GM19397 (cell line): Measurements from ENCODE around the gene NDUFC1.
"Not testable (repeated sequence)": the region's sequence is repeated elsewhere in the genome, so short reads cannot be mapped to it uniquely, and the experiment has no call there.

Experiments
- ATAC-seq: cut with Tn5 transposase; IDR thresholded peaks from one replicate; pipeline ENCODE4 v1.9.1; 2021; ENCODE audit warnings: mild to moderate bottlenecking, moderate library complexity; ENCODE audit not compliant: unreplicated experiment

NDUFC1 gene

GRCh38 chr4:139301821-139302611 is at the start of gene NDUFC1:
Gene NDUFC1, minus strand, starts transcription at chr4:139302477. Its CDS starts 6,679 bp downstream, at chr4:139295798.
- peak; percentile 36 for ATAC-seq

GRCh38 chr4:139337612-139338011 is 35.3 kb upstream of the NDUFC1 start:
- no peak for ATAC-seq

- ATAC-seq = no peak
Measured at GRCh38 chr4:139333046-139333445, 30.8 kb upstream of the NDUFC1 start.

GRCh38 chr4:139331185-139331584 is 28.9 kb upstream of the NDUFC1 start:
- ATAC-seq = no peak

- ATAC-seq = no peak
Measured at GRCh38 chr4:139330283-139330682, 28.0 kb upstream of the NDUFC1 start.

GRCh38 chr4:139329665-139330200 is 27.5 kb upstream of the NDUFC1 start:
- ATAC-seq = no peak

GRCh38 chr4:139324620-139325019 is 22.3 kb upstream of the NDUFC1 start:
- no peak for ATAC-seq

GRCh38 chr4:139322541-139322940 is 20.3 kb upstream of the NDUFC1 start:
- ATAC-seq = not testable (repeated sequence)

GRCh38 chr4:139322070-139322469 is 19.8 kb upstream of the NDUFC1 start:
- not testable (repeated sequence) for ATAC-seq

GRCh38 chr4:139319571-139319970 is 17.3 kb upstream of the NDUFC1 start:
- no peak for ATAC-seq

- ATAC-seq = no peak
Measured at GRCh38 chr4:139317635-139318034, 15.4 kb upstream of the NDUFC1 start.

GRCh38 chr4:139316733-139317132 is 14.5 kb upstream of the NDUFC1 start:
- ATAC-seq = no peak

GRCh38 chr4:139315221-139315675 is 13.0 kb upstream of the NDUFC1 start:
- ATAC-seq = peak; percentile 87

GRCh38 chr4:139314047-139314800 is 11.9 kb upstream of the NDUFC1 start:
- ATAC-seq = no peak

GRCh38 chr4:139313414-139313813 is 11.1 kb upstream of the NDUFC1 start:
- not testable (repeated sequence) for ATAC-seq

- ATAC-seq = no peak
Measured at GRCh38 chr4:139312552-139313332, 10.5 kb upstream of the NDUFC1 start.

GRCh38 chr4:139311909-139312308 is 9.6 kb upstream of the NDUFC1 start:
- no peak for ATAC-seq

GRCh38 chr4:139304920-139305319 is 2.6 kb upstream of the NDUFC1 start:
- no peak for ATAC-seq

- ATAC-seq = peak; percentile 83
Measured at GRCh38 chr4:139301113-139301820, 1.0 kb downstream of the NDUFC1 start, which contains the start of gene NAA15. Gene NAA15, plus strand, starts transcription at chr4:139301505. Its CDS starts 273 bp downstream, at chr4:139301778.
